ENCODE data around the gene OTUD7B. TPM values are rescaled to one million over a fixed set of nuclear protein-coding genes. Genes with fewer than 3 reads are reported as not detected.
A peak's percentile ranks its signal among the peaks of the same experiment; 100 is the strongest.

Gene OTUD7B
- total and polyA plus RNA-seq, 9 of the 15 experiments (the other 6 are each of a cell fraction or from before 2014, with no cell fraction given): 0.96 to 18.8 (median 7.4) TPM

DNA sequence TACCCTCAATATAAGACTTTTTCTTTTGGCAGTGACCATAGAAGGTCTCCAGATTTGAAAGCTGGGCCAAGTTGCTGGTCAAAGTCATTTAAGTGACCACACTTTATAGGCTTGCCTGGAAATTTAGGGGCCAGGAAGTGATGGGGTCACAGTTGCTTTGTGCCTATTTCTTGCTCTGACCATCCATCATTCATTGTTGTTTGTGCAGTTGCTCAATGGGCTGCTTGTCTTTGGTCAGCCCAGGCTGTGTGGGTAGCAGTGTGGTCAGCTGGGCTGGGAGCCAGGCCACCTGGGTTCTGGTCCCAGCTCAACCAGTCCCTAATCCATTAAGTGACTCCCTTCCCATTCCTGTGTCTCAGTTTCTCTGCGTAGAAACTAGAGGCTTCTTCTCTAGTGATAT lies 2.1 kb upstream of the OTUD7B start:
- ATAC-seq: no peak
- TF ChIP-seq, protein P1, sequence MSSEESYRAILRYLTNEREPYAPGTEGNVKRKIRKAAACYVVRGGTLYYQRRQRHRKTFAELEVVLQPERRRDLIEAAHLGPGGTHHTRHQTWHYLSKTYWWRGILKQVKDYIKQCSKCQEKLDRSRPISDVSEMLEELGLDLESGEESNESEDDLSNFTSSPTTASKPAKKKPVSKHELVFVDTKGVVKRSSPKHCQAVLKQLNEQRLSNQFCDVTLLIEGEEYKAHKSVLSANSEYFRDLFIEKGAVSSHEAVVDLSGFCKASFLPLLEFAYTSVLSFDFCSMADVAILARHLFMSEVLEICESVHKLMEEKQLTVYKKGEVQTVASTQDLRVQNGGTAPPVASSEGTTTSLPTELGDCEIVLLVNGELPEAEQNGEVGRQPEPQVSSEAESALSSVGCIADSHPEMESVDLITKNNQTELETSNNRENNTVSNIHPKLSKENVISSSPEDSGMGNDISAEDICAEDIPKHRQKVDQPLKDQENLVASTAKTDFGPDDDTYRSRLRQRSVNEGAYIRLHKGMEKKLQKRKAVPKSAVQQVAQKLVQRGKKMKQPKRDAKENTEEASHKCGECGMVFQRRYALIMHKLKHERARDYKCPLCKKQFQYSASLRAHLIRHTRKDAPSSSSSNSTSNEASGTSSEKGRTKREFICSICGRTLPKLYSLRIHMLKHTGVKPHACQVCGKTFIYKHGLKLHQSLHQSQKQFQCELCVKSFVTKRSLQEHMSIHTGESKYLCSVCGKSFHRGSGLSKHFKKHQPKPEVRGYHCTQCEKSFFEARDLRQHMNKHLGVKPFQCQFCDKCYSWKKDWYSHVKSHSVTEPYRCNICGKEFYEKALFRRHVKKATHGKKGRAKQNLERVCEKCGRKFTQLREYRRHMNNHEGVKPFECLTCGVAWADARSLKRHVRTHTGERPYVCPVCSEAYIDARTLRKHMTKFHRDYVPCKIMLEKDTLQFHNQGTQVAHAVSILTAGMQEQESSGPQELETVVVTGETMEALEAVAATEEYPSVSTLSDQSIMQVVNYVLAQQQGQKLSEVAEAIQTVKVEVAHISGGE (CRISPR knock-in tag; IDR thresholded peaks at IDR 0.05): 0 out of 6 replicates have a peak, but pooled peaks of 1 of the 3 experiments have one; percentile 1
- no peak for TF ChIP-seq ELF2 (CRISPR knock-in tag; IDR thresholded peaks at IDR 0.05)
- CTCF ChIA-PET (ENCODE audit: low intra/inter-chr PET ratio): no interaction called here

More for the DNA sequence above, 2.1 kb upstream of the OTUD7B start:
- FAIRE-seq (no peak), DNase-seq (ENCODE audit: extremely low read depth in 1 of 4, low spot score in 3 of 4) (no peak)
- H3K4me2 ChIP-seq (ENCODE audit: insufficient read depth, low read length): no peak overlapping the region
- no TSS peak for BruUV-seq (replicated peaks)
- 89% methylated on average over 1 of the region's 1 CpG for WGBS (ENCODE audit: insufficient coverage, low coverage, missing lambda C conversion rate)
- no peaks in the 10 kb centered on the region for H3K9me3 ChIP-seq (replicated peaks; ENCODE audit: control insufficient read depth, insufficient read depth, low read depth, low read length)
- no peaks in the 10 kb centered on the region for H4K20me1 ChIP-seq (replicated peaks; ENCODE audit: control insufficient read depth, insufficient read depth, low read length)
- peaks cover 29% of the 10 kb centered on the region for H3K79me2 ChIP-seq (ENCODE audit: control insufficient read depth, insufficient read depth, low read length)
- H3K27ac ChIP-seq (ENCODE audit: extremely low read depth, low read depth, low read length): no peak overlapping the region
- H3K4me1 ChIP-seq (replicated peaks in 1 of 2; ENCODE audit: control insufficient read depth in 2 of 2, insufficient read depth in 2 of 2, low read length in 2 of 2): peaks cover 0 to 39% of the 10 kb centered on the region in 2 experiments; a peak in 3 of 5 replicates
- in situ Hi-C loops (cut with MboI) (no loop called here), intact Hi-C loops (cut with micrococcal nuclease) (no loop called here)
- no peaks in the 10 kb centered on the region for H3K9me1 ChIP-seq (ENCODE audit: control insufficient read depth, insufficient read depth, low read length)
- H3K36me3 ChIP-seq (ENCODE audit: control insufficient read depth, insufficient read depth, low read length): no peaks in the 10 kb centered on the region
- no peak overlapping the region for H2AFZ ChIP-seq (ENCODE audit: low read depth, low read length)
- no peak overlapping the region for H3K4me3 ChIP-seq
- H3K27me3 ChIP-seq (ENCODE audit: control insufficient read depth in 2 of 2, insufficient read depth in 2 of 2, low read length in 2 of 2): no peaks in the 10 kb centered on the region
- POLR2A ChIA-PET: interaction anchor here (1.1 to 6.1 kb wide), 4 partner anchors 12 to 125 kb away, joined by 3 to 63 read pairs (median 4); a partner anchor contains a TSS
- peak overlapping the region in 1 of 2 experiments; percentile 69; a peak in 1 of 4 replicates for H3K9ac ChIP-seq (ENCODE audit: insufficient read depth in 1 of 2, low read depth in 2 of 2, low read length in 2 of 2)

All from K562 (cell line).